ENCODE results near the gene MAST1. TPM values are rescaled to one million over a fixed set of nuclear protein-coding genes. Genes with fewer than 3 reads are reported as not detected.
"Not testable (repeated sequence)": the region's sequence is repeated elsewhere in the genome, so short reads cannot be mapped to it uniquely, and the experiment has no call there.

MAST1 gene
- total RNA-seq, 1 donor from 2014 or later = not detected

DNA sequence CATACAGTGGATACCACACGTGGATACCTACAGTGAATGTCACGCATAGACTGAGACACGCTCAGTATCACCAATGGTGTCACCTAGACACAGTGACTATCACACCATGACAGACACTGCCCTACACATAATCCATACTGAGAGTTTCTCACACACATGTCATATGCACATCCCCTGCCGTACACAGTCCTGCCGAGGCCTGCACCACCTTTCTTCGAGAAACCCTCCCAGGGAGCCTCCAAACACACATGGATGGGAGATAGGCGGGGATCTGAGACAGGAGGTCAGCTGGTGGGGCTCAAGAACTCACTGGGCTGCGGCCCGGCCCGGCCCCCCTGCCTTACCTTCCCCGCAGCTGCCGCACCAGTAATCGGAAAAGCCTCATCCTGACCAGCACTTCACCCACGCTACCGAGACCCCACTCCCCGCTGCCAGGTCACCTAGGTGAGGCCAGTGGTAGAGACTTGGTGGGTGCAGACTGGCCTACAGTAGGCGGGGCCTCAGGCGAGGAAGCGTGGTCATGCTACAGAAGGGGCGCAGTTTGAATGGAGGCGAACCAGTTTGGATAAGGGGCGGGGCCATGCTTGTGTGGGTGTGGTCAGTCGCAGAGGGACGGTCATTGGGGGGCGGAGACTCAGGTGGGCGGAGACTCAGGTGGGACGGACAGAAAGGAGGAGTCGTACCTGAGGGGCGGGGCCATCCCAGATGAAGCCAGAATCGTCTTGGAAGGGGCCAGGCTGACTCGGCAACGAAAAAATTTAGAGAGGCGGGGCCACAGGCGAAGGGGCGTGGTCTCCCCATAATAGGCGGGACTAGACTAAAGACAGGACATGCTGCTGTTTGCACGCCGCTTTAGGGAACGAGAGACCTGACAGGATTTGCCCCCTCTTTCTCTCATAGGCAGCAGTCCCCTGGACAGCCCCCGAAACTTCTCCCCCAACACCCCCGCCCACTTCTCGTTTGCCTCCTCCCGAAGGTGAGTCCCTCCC lies 2.1 kb downstream of the MAST1 start:
- ATAC-seq = peak; percentile 83

GRCh38 chr19:12841094-12841493 lies 2.8 kb downstream of the MAST1 start:
- ATAC-seq = no peak

DNA sequence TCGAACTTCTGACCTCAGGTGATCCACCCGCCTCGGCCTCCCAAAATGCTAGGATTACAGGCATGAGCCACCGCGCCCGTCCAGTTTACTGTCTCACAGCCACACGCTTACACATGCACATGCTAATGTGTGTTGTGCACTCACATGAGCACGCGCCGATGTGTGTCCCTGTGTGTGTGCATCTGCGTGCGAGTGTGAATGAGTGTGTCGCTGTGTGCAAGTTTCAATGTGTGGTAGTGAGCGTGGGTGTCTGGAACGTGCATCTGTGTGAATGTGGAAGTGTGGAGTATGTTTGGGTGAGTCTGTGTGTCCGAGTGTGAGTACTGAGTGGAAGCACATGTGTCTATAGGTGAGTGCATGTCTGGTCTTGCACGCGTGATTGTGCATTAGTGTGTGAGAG lies 4.2 kb downstream of the MAST1 start:
- no peak for ATAC-seq

DNA sequence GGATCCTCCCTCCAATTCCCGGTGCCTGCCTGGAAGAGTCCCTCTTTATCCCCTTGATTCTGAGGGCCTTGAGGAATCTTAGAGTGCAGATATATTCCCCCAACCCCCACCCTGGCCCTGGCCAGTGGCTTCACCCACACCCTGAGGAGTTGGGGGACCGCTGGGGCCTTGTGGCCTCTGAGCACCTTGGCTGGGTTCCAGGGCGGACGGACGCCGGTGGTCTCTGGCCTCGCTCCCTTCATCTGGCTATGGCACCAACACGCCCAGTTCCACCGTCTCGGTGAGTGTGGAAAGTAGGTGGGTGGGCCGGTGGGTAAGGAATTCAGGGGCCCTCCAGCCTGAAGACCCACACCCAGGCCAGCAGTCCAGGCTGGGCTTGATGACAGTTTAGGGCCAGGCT lies 5.0 kb downstream of the MAST1 start:
- no peak for ATAC-seq

DNA sequence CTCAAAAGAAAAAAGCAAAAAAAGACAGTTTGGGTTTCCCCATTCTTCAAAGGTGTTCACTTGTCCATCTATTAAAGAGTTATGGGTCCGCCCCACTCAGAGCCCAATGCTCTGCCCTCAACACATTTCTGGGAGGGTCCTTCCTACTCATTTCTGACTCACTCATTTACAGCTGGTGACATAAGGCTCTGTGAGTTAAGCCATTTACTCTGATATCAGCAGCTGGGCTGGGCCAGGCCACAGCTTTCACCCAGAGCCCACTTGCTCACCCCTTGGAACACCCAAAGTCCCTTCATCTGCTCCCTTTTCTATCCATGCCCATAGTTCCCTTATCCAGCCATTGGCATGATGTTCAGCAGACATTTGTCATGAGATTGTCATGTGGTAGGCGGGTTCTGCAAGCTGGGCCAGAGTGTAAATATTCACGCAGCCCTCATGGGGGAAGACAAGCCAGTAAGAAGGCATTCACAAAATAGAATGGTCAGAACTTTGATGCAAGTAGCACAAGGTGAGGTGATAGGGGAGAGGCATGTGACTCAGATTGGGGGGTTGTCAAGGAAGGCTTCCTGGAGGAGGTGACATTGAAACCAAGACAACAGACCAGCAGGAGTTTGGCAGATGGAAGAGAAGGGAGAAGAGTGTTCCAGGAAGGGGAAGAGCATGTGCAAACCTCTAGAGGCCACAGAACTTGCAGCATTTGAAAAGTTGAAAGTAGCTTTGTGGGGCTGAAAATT lies 5.9 kb downstream of the MAST1 start:
- ATAC-seq = no peak

DNA sequence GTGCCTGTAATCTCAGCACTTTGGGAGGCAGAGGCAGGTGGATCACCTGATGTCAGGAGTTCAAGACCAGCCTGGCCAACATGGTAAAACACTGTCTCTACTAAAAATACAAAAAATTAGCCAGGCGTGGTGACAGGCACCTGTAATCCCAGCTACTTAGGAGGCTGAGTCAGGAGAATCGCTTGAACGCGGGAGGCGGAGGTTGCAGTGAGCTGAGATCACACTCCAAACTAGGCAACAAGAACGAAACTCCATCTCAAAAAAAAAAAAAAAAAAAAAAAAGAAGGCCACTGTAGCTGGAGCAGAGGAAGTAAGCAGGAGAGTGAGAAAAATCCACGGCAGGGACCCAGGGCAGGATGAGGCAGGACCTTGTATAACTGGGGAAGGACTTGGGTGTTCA lies 8.3 kb downstream of the MAST1 start:
- not testable (repeated sequence) for ATAC-seq

DNA sequence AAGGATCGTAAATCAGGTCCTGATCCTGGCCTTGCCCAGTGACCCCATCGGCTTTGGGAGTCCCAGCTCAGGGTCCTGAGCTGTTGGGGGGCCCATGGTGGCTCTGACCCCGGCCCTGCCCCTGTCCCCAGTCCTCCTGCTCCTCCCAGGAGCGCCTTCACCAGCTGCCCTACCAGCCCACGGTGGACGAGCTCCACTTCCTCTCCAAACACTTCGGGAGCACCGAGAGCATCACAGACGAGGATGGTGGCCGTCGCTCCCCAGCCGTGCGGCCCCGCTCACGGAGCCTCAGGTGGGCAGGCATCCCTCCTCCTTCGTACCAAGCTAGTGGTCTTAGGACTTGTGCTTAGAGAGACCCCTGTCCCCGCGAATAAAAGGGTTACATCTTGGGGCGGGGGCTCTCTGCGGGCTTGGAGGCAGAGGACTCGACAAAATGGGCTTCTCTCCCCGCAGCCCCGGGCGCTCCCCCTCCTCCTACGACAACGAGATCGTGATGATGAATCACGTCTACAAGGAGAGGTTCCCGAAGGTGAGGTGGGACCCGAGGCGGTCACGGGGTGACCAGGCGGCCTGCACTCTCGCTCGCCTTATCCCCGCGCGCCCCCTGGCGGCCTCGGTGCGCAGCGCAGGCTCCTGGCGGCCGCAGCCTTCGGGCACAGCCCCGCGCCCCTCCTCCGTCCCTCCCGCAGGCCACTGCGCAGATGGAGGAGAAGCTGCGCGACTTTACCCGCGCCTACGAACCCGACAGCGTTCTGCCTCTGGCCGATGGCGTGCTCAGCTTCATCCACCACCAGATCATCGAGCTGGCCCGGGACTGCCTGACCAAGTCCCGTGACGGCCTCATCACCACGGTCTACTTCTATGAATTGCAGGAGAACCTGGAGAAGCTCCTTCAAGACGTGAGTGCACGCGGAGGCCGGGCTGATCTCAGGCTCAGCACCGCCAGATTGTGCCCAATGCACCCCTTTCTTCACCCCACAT lies 9.1 kb downstream of the MAST1 start:
- peak; percentile 94 for ATAC-seq

GRCh38 chr19:12856653-12857052 lies 18.3 kb downstream of the MAST1 start:
- no peak for ATAC-seq

DNA sequence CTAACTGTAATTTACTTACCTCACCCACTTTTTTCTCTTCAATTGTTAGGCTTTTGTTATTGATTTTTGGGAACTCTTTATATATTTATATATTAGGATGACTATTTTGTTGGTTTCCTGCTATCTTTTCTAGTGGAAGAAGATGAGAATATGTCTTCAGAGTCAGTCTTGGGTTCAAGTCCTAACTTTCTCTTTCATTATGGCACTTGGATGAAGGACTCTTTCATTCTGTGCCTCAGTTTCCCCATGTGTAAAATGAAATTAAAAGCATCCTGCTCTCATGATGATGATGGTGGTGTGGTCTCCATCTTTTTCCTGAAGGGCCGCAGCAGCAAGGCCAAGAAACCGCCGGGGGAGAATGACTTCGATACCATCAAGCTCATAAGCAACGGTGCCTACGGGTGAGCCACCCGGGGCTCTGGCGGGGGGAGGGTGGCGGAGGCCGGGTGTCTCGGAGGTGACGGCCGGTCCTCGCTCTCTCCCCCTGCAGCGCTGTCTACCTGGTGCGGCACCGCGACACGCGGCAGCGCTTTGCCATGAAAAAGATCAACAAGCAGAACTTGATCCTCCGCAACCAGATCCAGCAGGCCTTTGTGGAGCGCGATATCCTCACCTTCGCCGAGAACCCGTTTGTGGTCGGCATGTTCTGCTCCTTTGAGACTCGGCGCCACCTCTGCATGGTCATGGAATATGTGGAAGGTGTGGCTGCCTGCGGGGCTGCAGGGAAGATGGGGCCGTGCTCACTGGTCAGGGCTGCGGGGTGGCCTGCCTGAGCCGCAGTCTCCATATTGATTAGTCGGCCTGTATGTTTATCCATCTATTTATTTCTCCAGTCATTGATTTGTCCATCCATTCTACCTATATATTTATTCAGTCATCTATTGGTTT lies 20.0 kb downstream of the MAST1 start:
- ATAC-seq = no peak

GRCh38 chr19:12859546-12859945 lies 21.2 kb downstream of the MAST1 start:
- no peak for ATAC-seq

DNA sequence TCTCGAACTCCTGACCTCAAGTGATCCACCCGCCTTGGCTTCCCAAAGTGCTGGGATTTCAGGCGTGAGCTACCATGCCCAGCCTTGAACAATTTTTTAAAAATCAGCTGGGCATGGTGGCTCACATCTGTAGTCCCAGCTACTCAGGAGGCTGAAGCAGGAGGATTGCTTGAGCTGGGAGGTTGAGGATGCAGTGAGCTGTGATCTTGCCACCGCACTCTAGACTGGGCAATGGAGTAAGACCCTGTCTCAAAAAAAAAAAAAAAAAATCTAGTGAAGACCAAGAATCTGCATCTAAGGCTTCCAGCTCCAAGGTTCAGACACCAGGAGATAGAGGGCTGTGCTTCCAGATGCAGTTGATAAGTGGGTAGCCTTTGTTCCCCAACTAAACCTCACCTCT lies 25.8 kb downstream of the MAST1 start:
- ATAC-seq = no peak

DNA sequence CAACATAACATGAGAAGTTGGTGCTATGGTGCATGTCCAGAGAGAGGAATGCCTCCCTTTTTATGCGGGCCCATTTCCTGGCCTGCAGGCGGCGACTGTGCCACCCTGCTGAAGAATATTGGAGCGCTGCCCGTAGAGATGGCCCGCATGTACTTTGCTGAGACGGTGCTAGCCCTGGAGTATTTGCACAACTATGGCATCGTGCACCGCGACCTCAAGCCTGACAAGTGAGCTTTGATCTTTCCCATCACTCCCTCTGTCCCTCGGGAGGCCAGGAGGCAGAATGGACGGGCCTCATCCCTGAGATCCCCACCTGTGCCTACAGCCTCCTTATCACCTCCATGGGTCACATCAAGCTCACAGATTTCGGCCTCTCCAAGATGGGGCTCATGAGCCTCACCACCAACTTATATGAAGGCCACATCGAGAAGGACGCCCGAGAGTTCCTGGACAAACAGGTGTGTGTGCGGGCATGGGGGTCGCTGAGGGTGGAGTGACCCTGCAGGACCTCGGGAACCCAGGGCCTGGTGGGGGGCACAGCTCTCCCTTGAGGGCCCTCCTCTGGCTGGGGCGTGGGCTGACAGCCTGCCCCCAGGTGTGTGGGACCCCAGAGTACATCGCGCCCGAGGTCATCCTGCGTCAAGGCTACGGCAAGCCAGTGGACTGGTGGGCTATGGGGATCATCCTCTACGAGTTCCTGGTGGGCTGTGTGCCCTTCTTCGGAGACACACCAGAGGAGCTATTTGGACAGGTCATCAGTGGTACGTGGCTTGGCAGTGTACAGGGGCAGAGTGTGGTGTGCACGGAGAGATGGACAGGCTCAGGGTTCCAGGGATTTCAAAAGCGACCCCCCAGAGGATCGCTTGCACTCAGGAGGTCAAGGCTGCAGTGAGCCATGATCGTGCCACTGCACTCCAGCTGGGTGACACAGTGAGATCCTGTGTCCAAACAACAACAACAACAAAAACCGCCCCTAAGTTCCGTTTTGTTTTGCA lies 26.7 kb downstream of the MAST1 start:
- no peak for ATAC-seq

- ATAC-seq = no peak
Observed at GRCh38 chr19:12865746-12866415, 27.6 kb downstream of the MAST1 start.

GRCh38 chr19:12866416-12867119 lies 28.3 kb downstream of the MAST1 start:
- peak; percentile 24 for ATAC-seq

DNA sequence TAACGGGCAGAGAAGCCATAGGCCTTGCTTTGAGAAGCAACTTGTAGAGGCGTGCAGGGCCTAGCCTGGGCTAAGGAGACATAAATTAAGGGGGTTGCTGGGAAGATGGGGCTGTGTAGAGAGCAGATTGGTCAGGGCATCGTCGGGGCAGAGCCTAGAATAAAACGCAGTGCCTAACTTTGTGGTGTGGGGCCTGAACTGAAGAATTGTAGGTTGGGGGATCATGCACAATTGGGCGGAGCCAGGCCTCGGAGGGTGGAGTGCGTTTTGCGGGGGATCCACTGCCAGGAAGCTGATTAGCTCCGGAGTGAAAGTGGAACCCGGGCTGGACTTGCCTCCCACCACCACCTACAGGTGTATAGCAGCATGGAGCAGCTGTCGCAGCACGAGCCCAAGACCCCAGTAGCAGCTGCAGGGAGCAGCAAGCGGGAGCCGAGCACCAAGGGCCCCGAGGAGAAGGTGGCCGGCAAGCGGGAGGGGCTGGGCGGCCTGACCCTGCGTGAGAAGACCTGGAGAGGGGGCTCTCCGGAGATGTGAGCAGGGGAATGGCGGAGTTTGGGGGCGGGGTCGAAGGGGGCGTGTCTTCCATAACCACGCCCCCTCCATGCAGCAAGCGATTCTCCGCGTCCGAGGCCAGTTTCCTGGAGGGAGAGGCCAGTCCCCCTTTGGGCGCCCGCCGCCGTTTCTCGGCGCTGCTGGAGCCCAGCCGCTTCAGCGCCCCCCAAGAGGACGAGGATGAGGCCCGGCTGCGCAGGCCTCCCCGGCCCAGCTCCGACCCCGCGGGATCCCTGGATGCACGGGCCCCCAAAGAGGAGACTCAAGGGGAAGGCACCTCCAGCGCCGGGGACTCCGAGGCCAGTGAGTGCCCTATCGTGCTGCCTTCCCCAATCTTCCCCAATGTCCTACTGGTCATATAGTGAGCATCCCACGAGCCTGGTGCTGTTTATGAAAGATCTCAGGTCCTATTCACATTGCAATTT lies 29.1 kb downstream of the MAST1 start:
- peak; percentile 24 for ATAC-seq

DNA sequence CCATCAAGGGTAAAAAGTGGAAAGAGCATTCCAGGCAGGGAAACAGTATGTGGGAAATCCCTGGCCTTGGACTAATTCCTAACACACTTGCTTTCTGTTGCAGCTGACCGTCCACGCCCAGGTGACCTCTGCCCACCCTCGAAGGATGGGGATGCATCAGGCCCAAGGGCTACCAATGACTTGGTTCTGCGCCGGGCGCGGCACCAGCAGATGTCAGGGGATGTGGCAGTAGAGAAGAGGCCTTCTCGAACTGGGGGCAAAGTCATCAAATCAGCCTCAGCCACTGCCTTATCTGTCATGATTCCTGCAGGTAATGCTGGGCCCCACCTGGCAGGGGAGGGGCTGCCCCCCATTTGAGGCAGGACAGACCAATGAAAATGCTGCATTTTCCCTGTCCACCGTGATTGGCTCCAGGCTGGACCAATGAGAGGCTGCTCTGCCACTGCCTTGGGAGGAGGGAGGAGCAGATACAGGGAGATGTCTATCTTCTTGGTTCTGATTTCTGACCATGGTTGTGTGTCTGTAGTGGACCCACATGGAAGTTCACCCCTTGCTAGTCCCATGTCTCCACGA lies 30.3 kb downstream of the MAST1 start:
- ATAC-seq = no peak

DNA sequence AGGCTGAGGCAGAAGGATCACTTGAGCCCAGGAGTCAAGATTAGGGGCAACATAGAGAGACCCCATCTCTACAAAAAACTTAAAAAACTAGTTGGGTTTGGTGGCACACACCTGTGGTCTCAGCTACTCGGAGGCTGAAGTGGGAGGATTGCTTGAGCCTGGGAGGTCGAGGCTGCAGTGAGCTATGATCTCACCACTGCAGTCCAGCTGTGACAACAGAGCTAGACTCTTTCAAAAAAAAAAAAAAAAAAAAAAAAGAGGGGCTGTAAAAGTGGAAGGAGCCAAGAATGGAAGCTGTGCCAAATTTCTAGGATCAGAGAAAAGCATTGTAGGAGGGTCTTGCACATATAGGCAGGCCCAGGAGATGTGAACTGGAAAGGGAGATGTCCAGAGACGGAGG lies 33.4 kb downstream of the MAST1 start:
- ATAC-seq = no peak
